Transverse colon (tissue), 3 donors: ENCODE data around the gene PITPNC1.

Source experiments
- EP300 ChIP-seq: sonication (generic); formaldehyde crosslinking; IDR thresholded peaks from one replicate; pipeline ENCODE4 v1.6.1; 2017; ENCODE audit warnings: antibody characterized with exemption, low read depth
- POLR2A ChIP-seq: fragments of 450-650 bp; IDR thresholded peaks from one replicate; pipeline ENCODE4 v1.6.1; 2016; ENCODE audit warnings: antibody characterized with exemption, mild to moderate bottlenecking, moderate library complexity
- TF ChIP-seq, protein P1 (sequence below), 5 experiments: fragments of 200-600 bp in 3 of 5; fragments of 450-650 bp in 2 of 5; sonication (generic) in 3 of 5; IDR thresholded peaks; 1 replicate in 2 of 5; 2 replicates in 3 of 5; pipeline ENCODE4 v1.5.1; 2016 to 2017; ENCODE audit warnings: antibody characterized with exemption in 5 of 5, inconsistent platforms in 3 of 5, mild to moderate bottlenecking in 2 of 5, moderate library complexity in 1 of 5

DNA sequence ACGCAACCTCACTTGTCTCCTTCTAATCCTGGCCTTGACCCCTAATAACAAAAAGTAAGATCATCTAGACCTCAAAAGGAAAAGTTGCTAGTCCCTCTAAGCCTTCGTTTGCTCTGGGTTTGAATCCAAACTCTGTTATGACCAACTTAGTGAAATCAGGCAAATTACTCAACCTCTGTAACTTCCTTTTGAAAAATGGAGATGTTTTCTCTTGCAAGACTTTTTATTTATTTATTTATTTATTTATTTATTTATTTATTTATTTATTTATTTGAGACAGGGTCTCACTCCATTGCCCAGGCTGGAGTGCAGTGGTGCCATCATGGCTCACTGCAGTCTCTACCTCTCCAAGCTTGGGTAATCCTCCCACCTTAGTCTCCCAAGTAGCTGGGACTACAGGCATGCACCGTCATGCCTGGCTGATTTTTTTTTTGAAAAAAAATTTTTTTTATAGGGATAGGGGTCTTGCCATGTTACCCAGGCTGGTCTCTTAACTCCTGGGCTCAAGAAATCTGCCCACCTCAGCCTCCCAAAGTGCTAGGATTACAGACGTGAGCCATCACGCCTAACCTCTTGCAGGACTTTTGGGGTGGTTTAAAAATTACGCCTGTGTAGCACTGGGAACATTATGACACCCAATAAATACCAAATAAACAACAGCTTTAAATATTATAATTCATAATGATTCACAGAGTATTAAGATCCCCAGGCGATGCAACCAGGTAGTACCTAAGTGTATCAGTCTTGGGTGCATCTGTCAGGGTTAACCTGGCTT, 63.4 kb downstream of the PITPNC1 start:
- no peak for TF ChIP-seq POLR2A
- TF ChIP-seq, protein P1, sequence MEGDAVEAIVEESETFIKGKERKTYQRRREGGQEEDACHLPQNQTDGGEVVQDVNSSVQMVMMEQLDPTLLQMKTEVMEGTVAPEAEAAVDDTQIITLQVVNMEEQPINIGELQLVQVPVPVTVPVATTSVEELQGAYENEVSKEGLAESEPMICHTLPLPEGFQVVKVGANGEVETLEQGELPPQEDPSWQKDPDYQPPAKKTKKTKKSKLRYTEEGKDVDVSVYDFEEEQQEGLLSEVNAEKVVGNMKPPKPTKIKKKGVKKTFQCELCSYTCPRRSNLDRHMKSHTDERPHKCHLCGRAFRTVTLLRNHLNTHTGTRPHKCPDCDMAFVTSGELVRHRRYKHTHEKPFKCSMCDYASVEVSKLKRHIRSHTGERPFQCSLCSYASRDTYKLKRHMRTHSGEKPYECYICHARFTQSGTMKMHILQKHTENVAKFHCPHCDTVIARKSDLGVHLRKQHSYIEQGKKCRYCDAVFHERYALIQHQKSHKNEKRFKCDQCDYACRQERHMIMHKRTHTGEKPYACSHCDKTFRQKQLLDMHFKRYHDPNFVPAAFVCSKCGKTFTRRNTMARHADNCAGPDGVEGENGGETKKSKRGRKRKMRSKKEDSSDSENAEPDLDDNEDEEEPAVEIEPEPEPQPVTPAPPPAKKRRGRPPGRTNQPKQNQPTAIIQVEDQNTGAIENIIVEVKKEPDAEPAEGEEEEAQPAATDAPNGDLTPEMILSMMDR (IDR thresholded peaks at IDR 0.05) = no peak
- TF ChIP-seq EP300 = no peak
